Stimulated activated CD4-positive, alpha-beta T cell treated with anti-CD3 and anti-CD28 coated beads, TNF-alpha, amount 100 ng/mL, for 4 hours (primary cell): Measurements from ENCODE around the gene SDCBP2.
A peak's percentile ranks its signal among the peaks of the same experiment; 100 is the strongest.

Source experiments
- DNase-seq, 3 experiments: peaks; one replicate each; pipeline ENCODE4 v3.0.0-alpha.2; 2020; ENCODE audit warnings: low read depth in 3 of 3

Gene SDCBP2

GRCh38 chr20:1274485-1275311, 54.2 kb downstream of the SDCBP2 start:
- DNase-seq = no peak

- DNase-seq = no peak
Measured at GRCh38 chr20:1273366-1273765, 55.6 kb downstream of the SDCBP2 start.

GRCh38 chr20:1272368-1273100, 56.4 kb downstream of the SDCBP2 start:
- no peak for DNase-seq

GRCh38 chr20:1269850-1270249, 59.1 kb downstream of the SDCBP2 start:
- DNase-seq = no peak

GRCh38 chr20:1269235-1269634, 59.7 kb downstream of the SDCBP2 start:
- no peak for DNase-seq

- no peak for DNase-seq
Measured at GRCh38 chr20:1267809-1268374, 61.0 kb downstream of the SDCBP2 start.

GRCh38 chr20:1267161-1267560, 61.8 kb downstream of the SDCBP2 start:
- DNase-seq = no peak

- peak; percentile 39 to 50 (median 42) for DNase-seq
Measured at GRCh38 chr20:1266167-1266973, 62.6 kb downstream of the SDCBP2 start, which contains the start of gene SNPH. Gene SNPH, plus strand, starts transcription at chr20:1266294. Its CDS starts 29,946 bp downstream, at chr20:1296240.

- no peak for DNase-seq
Measured at GRCh38 chr20:1265916-1266166, 63.1 kb downstream of the SDCBP2 start.

GRCh38 chr20:1265226-1265915, 63.6 kb downstream of the SDCBP2 start:
- DNase-seq = no peak

- no peak for DNase-seq
Measured at GRCh38 chr20:1264727-1265126, 64.2 kb downstream of the SDCBP2 start.

GRCh38 chr20:1263853-1264252, 65.1 kb downstream of the SDCBP2 start:
- DNase-seq = no peak
